Inflammatory macrophage (primary cell): ENCODE results near the gene PPM1L.

Experiments
- DNase-seq, 2 donors: peaks; one replicate each; pipeline ENCODE4 v3.0.0-alpha.2; 2020 to 2022

Gene PPM1L

DNA sequence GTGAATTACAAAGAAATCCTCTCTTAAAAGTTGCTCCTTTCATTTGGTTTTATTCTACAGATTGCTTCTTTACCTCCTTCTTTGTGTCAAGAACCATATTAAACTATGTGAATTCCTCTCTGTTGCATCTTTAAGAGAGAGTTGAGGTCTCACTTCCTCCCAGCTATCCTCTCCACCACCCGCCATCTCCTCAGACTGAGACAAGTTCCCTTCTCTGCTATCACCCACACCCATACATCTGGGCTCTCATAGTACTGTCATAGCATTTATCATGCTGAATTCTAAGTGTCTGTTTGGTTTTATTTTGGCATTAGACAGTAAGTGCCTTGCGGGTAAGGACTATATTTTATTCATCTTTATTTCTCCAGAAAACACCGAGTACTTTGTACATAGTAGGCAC lies 294.9 kb downstream of the PPM1L start:
- no peak for DNase-seq

DNA sequence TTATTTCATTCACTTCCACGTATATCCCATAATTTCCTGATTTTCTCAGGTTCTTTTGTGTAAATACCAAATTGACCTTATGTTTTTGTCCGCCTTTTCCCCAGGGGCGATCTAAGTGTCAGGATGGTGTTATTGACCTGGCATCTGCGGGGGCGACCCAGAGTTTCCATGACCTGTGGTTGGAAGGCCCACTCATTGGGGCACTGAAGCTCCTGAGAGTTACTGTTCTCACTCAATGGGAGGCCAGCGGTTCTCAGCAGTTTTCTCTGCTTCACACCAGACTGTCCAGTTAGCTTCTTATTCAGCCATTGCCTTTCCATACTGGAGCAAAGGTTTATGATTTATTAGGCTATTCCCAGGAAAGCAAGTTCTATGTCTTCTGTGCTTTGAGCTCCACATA lies 295.8 kb downstream of the PPM1L start:
- no peak for DNase-seq

DNA sequence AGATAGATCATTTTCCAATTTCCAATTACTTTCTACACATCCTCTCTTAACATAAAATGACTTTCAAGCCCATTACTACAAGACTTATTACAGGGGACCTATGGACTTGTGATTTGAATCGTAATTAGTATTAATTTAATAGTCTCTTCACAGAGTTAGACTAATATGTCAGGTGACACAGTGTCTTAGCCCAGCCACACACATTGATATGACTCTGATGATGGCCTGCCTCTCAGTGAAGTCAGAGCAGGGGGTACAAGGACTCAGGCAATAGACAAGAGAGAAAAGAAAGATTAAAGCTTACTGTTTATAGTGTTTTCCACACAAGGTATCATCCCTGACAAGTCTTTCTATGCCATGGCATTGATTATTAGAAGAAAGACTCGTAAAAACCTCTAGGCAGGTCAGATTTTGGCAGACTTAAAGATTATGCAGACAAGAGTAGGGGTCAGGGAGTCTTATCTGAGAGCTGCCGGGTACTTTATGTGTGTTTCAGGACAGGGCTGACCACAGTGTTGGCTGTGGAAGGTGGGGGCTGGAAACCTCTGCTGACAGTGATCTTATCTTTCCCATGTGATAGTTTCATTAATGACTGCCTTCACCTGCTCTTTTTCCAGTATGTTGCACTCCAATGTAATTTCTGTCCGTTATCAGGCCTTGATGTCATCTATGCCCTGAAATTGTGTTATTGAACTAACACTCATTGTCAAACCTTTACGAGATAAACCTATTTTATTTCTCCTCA lies 299.0 kb downstream of the PPM1L start:
- DNase-seq: no peak

DNA sequence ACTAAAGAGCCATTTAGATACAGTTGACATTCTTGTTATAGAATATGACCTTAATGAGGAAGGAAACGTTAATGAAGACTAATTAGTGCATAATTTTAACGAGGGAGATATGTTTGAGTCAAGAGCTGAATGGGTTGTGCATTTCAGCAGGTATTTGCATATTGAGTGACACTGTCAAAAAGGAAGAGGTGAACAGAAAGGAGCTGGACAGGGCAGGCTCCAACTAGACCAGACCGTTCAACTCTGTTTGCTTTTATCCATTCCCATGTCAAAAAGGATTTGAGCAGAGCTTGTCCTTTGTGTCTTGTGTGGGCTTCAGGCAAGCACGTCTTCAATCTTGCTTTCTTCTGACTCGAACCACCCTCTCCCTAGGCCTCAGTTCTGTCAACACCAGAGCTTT lies 308.4 kb downstream of the PPM1L start:
- no peak for DNase-seq

- DNase-seq: peak; percentile 20 to 23
Measured at GRCh38 chr3:161066930-161067329, 310.9 kb downstream of the PPM1L start.

- DNase-seq: no peak
Measured at GRCh38 chr3:161067335-161067734, 311.3 kb downstream of the PPM1L start.

- peak; percentile 65 to 82 for DNase-seq
Measured at GRCh38 chr3:161069511-161070251, 313.6 kb downstream of the PPM1L start.

GRCh38 chr3:161070252-161070930 lies 314.4 kb downstream of the PPM1L start:
- DNase-seq: no peak

- DNase-seq: peak in 1 of 2 donors; percentile 13
Measured at GRCh38 chr3:161070980-161071663, 315.1 kb downstream of the PPM1L start.

- DNase-seq: peak; percentile 23 to 82
Measured at GRCh38 chr3:161072211-161072621, 316.2 kb downstream of the PPM1L start.

DNA sequence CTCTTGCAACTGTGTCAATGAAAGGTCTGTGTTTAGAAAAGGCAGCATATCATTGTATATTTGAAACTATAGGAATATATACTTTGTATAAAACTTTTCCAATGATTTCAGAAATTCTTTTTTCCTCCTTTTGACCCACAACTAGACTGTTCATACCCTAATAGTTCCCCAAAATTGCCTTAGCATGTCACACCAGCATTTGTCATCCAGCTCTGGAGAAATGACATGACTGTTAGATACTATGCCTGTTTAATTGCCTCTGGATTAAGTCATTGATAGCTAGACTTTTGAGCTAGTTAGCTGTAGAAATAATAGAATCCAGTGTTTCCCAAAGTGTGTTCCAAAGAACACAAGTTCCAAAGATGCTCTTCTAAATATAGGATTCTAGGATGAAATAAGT lies 316.7 kb downstream of the PPM1L start:
- peak; percentile 49 to 68 for DNase-seq

DNA sequence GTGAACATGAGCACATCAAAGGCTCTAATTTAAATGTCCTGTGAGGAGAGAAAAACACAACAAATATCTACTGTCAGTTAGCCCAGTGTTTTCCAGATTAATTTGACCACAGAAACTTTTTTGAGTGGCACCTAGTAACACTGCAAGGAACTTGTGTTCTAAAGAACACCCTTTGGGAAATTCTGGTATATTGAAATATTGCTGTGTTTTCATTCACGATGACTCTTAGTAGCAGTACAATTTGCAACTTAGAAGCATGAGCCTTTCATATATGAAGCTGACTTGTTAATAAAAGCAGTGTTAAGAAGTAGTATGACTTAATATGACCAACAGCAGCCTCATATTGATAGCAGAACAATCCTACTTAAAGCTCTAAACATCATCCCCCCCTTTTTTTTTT lies 317.1 kb downstream of the PPM1L start:
- no peak for DNase-seq

- DNase-seq: peak in 1 of 2 donors; percentile 47
Measured at GRCh38 chr3:161081633-161082032, 325.6 kb downstream of the PPM1L start.

- peak; percentile 30 to 40 for DNase-seq
Measured at GRCh38 chr3:161082063-161082462, 326.0 kb downstream of the PPM1L start.

- DNase-seq: no peak
Measured at GRCh38 chr3:161083131-161083530, 327.1 kb downstream of the PPM1L start.

DNA sequence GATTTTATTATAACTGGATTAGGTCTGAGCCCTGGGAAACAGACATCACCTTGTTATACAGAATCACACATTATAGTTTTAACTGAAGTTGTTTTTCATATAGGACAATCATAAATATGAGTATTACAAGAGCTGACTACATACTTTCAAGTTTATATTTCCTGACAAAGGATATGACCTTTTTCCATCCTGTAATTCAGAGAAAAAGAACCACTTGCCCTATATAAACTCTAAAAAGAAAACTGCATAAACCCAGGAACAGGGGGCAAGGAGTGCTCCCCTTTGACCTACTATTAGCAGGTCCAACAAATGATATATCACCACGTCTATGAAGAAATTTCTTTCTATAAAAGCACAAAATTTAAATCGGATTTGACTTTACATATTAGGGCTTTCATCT lies 328.2 kb downstream of the PPM1L start:
- no peak for DNase-seq

- DNase-seq: no peak
Measured at GRCh38 chr3:161093895-161094294, 337.9 kb downstream of the PPM1L start.

GRCh38 chr3:161096771-161097367 lies 340.8 kb downstream of the PPM1L start:
- no peak for DNase-seq

DNA sequence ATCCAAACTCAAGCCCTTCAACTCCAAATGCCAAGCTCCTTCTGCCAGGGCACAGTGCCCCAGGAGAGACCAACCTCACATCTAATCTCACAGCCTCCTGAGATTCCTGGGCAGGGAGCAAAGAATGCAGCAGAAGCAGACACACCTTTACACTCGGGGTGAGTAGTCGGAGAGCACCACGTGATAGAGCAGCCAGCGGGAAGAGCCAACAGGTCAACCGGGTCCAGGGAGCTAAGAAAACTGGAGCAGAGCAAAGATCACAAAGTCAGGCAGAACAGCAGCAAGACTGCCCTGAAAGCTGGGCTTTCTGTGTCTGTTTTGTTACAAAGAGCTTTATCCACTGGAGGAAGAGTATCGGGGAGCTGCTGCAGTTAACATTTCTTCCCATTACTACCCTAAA lies 345.0 kb downstream of the PPM1L start:
- DNase-seq: no peak

DNA sequence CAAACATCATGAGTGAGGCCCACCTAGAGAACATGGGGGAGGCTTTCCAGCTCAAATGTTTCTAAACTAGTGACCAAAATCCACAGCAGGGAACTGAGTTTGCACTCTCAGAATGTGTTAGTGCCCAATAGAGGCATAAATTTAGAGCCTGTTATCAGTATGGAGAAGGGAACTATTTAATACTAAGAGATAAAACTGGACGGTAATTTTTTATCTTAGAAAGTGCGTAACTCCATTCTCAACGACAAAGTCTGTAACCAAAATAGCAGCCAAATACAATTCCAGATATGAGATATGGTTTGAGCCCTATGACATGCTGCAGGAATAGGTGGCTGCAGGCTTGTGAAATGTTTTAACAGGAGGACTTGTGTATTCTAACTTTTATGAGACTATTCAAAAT lies 345.6 kb downstream of the PPM1L start:
- no peak for DNase-seq

DNA sequence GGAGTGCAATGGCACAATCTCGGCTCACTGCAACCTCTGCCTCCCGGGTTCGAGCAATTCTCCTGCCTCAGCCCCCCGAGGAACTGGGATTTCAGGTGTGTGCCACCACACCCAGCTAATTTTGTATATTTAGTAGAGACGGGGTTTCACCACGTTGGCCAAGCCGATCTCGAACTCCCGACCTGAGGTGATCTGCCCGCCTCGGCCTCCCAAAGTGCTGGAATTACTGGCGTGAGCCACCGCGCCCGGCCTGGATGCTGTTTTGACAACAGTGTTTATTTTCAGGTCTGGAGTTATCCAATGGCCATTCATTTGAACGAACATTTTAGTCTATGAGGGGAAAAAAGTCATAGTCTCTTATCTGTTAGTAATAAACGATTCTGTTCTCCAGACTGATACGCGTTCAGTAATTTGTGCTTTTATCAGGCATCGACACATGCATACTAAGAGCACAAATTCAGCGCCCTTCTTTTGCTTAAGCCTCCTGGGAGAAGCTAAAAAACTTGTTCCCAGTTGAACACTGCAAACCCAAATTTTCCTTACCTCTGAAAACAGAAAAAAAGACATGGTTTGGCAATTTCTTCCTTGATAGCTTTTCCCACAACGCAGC lies 347.9 kb downstream of the PPM1L start:
- DNase-seq: no peak
